Endothelial cell of umbilical vein (primary cell): ENCODE measurements around the gene OR2A25. TPM values are rescaled to one million over a fixed set of nuclear protein-coding genes. Genes with fewer than 3 reads are reported as not detected.

Experiments
- BruUV-seq: library from RNA; stranded (reverse); fragments of 400-500 nt; replicated peaks from 2 replicates; lab custom pipeline; 2021; lab: Mats Ljungman, UMichigan
- CTCF ChIA-PET: fragments of 300-600, 350-600 bp; sonication (Branson Sonifier 250); formaldehyde crosslinking; loops from one replicate; lab custom pipeline; 2021; ENCODE audit warnings: antibody characterized with exemption, inconsistent platforms; lab: Charles Lee
- POLR2A ChIA-PET: fragments of 300-600, 350-600 bp; sonication (Branson Sonifier 250); formaldehyde crosslinking; loops from one replicate; lab custom pipeline; 2021; ENCODE audit warnings: antibody characterized with exemption, inconsistent platforms; lab: Charles Lee
- DNase-seq: peaks from one replicate; pipeline ENCODE4 v3.0.0-alpha.2; 2011; ENCODE audit warnings: low read depth, low spot score
- FAIRE-seq: peaks from 2 replicates; lab custom pipeline; 2011; peaks lifted over from hg19 to GRCh38; lab: Jason Lieb, UNC
- H2AFZ ChIP-seq: 2 replicates; pipeline ENCODE4 v1.6.0; 2012; ENCODE audit warnings: low read depth, low read length, control low read depth, inconsistent platforms
- H3K27ac ChIP-seq: 2 replicates; pipeline ENCODE4 v1.5.1; 2011; ENCODE audit warnings: low read depth, mild to moderate bottlenecking, control low read depth, low read length, moderate library complexity; ENCODE audit not compliant: insufficient read depth
- H3K27me3 ChIP-seq, 2 experiments: 2 replicates each; pipeline versions ENCODE4 v1.6.0 to v1.6.1; 2011; ENCODE audit warnings: low read length in 2 of 2, mixed read lengths in 1 of 2; ENCODE audit not compliant: control insufficient read depth in 2 of 2, insufficient read depth in 2 of 2
- H3K36me3 ChIP-seq, 2 experiments: 2 replicates in 1 of 2; 3 replicates in 1 of 2; pipeline ENCODE4 v1.5.1; 2011; ENCODE audit warnings: low read length in 2 of 2, mild to moderate bottlenecking in 1 of 2, moderate library complexity in 1 of 2; ENCODE audit not compliant: control insufficient read depth in 2 of 2, insufficient read depth in 2 of 2; ENCODE audit errors: extremely low read depth in 1 of 2
- H3K4me1 ChIP-seq: 3 replicates; pipeline ENCODE4 v1.5.1; 2011; ENCODE audit warnings: mild to moderate bottlenecking, low read length; ENCODE audit not compliant: control insufficient read depth, insufficient read depth; ENCODE audit errors: extremely low read depth
- H3K4me2 ChIP-seq: 2 replicates; pipeline ENCODE4 v1.6.1; 2011; ENCODE audit warnings: low read length, control low read depth, mixed read lengths; ENCODE audit not compliant: insufficient read depth
- H3K4me3 ChIP-seq, 3 experiments: fragments of 200-600 bp in 1 of 3; sonication (generic), shearing (Covaris generic) in 1 of 3; replicated peaks in 1 of 3; 2 replicates each; pipeline ENCODE4 v1.5.1; 2011 to 2016; ENCODE audit warnings: control low read depth in 3 of 3, low read length in 3 of 3, mild to moderate bottlenecking in 2 of 3, inconsistent platforms in 1 of 3, low read depth in 1 of 3, moderate library complexity in 1 of 3; ENCODE audit not compliant: insufficient read depth in 1 of 3
- H3K79me2 ChIP-seq: 2 replicates; pipeline ENCODE4 v1.6.0; 2012; ENCODE audit warnings: low read length, inconsistent platforms; ENCODE audit not compliant: control insufficient read depth, insufficient read depth
- H3K9ac ChIP-seq: replicated peaks from 2 replicates; pipeline ENCODE3; 2011; ENCODE audit warnings: low read length, control low read depth; ENCODE audit not compliant: insufficient read depth; ENCODE audit errors: extremely low read depth
- H3K9me1 ChIP-seq: replicated peaks from 3 replicates; pipeline ENCODE4 v1.6.0; 2011; ENCODE audit warnings: mild to moderate bottlenecking, low read length; ENCODE audit not compliant: control insufficient read depth, insufficient read depth; ENCODE audit errors: extremely low read depth
- H3K9me3 ChIP-seq: replicated peaks from 2 replicates; pipeline ENCODE4 v1.5.1; 2012; ENCODE audit warnings: low read length, inconsistent platforms; ENCODE audit not compliant: control insufficient read depth, insufficient read depth
- H4K20me1 ChIP-seq: replicated peaks from 2 replicates; pipeline ENCODE3; 2011; ENCODE audit warnings: mild to moderate bottlenecking, low read length; ENCODE audit not compliant: control insufficient read depth, insufficient read depth; ENCODE audit errors: extremely low read depth
- CTCF ChIP-seq, 2 donors: IDR thresholded peaks; 1 replicate in 1 of 2; 2 replicates in 1 of 2; pipeline ENCODE4 v1.5.1; 2011; ENCODE audit warnings: low read length in 2 of 2, mild to moderate bottlenecking in 2 of 2, moderate library complexity in 2 of 2, control low read depth in 1 of 2, inconsistent platforms in 1 of 2, low read depth in 1 of 2; ENCODE audit not compliant: insufficient read depth in 1 of 2; ENCODE audit errors: extremely low read depth in 1 of 2
- EZH2 ChIP-seq: IDR thresholded peaks from 2 replicates; pipeline ENCODE4 v1.6.1; 2012; ENCODE audit warnings: borderline replicate concordance, low read depth, mild to moderate bottlenecking, moderate library complexity, low read length, inconsistent platforms; ENCODE audit not compliant: severe bottlenecking
- FOS ChIP-seq: IDR thresholded peaks from 2 replicates; pipeline ENCODE4 v1.6.1; 2011; ENCODE audit warnings: mild to moderate bottlenecking, low read length, moderate library complexity, borderline replicate concordance; ENCODE audit not compliant: insufficient read depth
- JUN ChIP-seq: IDR thresholded peaks from 2 replicates; pipeline ENCODE4 v1.6.1; 2011; ENCODE audit warnings: borderline replicate concordance, low read depth; ENCODE audit not compliant: insufficient read length, insufficient read depth
- dilution Hi-C: fragments of 300-500 bp; cut with MboI; formaldehyde crosslinking; loops from one replicate; pipeline ENCODE4 v1.15.0; 2019; ENCODE audit warnings: low sequenced_read_pairs; ENCODE audit not compliant: extremely low pct_ligation_motif_present
- intact Hi-C: fragments of 100-400 bp; cut with micrococcal nuclease; formaldehyde crosslinking; loops from one replicate; pipeline ENCODE4 v1.10.0; 2022
- polyA plus RNA-seq, 4 experiments: library from polyadenylated mRNA; depleted of rRNA in 3 of 4; stranded (reverse) in 3 of 4; unstranded in 1 of 4; fragments of >200 nt; gene quantifications; 2 replicates each; pipeline versions ENCODE4 v1.2.1 to v1.2.3, GENCODE V29; 2011 to 2012; ENCODE audit warnings: missing spikeins in 1 of 4
- total RNA-seq: library from RNA; stranded (reverse); gene quantifications from 2 replicates; pipeline ENCODE4 v1.2.3, GENCODE V29; 2021

OR2A25 gene
- total and polyA plus RNA-seq, 2 donors (not counting 3 experiments of a cell fraction or from before 2014, with no cell fraction given), result not detected

- Histone ChIP-seq H3K79me2 (no peaks in the 10 kb centered on the region), H2AFZ (no peak overlapping the region), H4K20me1 (no peaks in the 10 kb centered on the region), H3K4me2 (no peak overlapping the region), H3K4me1 (no peaks in the 10 kb centered on the region), H3K4me3 (no peak overlapping the region), H3K9ac (no peak overlapping the region), H3K9me3 (no peaks in the 10 kb centered on the region), H3K27ac (no peak overlapping the region), H3K36me3 (no peaks in the 10 kb centered on the region), H3K27me3 (peaks cover 0 to 2% of the 10 kb centered on the region in 2 experiments), H3K9me1 (no peaks in the 10 kb centered on the region)
- FAIRE-seq (no peak), DNase-seq (no peak)
- CTCF ChIA-PET, result interaction anchor here (1.7 kb wide), 1 partner anchor 70 kb away, joined by 4 read pairs; no protein-coding TSS in a partner anchor
- no peak for TF ChIP-seq EZH2
- TF ChIP-seq FOS, result peak; percentile 13
- intact Hi-C loops (no loop called here), dilution Hi-C loops (no loop called here)
- BruUV-seq, result no TSS peak
- POLR2A ChIA-PET, result no interaction called here
Measured at GRCh38 chr7:144057954-144058353, 11.7 kb upstream of the OR2A25 start.

- no peak overlapping the region for H2AFZ ChIP-seq
- DNase-seq (no peak), FAIRE-seq (no peak)
- ChIA-PET CTCF (interaction anchor here (1.5 to 1.7 kb wide), 3 partner anchors 9 to 64 kb away, joined by 3 to 6 read pairs (median 3); no protein-coding TSS in a partner anchor), POLR2A (no interaction called here)
- H3K9me3 ChIP-seq, result no peaks in the 10 kb centered on the region
- H3K27me3 ChIP-seq, result no peaks in the 10 kb centered on the region
- dilution Hi-C loops, result no loop called here
- H3K4me2 ChIP-seq, result no peak overlapping the region
- BruUV-seq, result no TSS peak
- no peaks in the 10 kb centered on the region for H4K20me1 ChIP-seq
- no peaks in the 10 kb centered on the region for H3K4me1 ChIP-seq
- no peak overlapping the region for H3K4me3 ChIP-seq
- H3K27ac ChIP-seq, result no peak overlapping the region
- H3K36me3 ChIP-seq, result no peaks in the 10 kb centered on the region
- TF ChIP-seq CTCF (IDR thresholded peaks at IDR 0.05; ENCODE audit: extremely low read depth in 1 of 2, insufficient read depth in 1 of 2, low read depth in 1 of 2, low read length in 2 of 2) (peak in 1 of 2 donors; percentile 17), JUN (no peak)
- no peaks in the 10 kb centered on the region for H3K79me2 ChIP-seq
- intact Hi-C loops, result no loop called here
- H3K9me1 ChIP-seq, result no peaks in the 10 kb centered on the region
- no peak overlapping the region for H3K9ac ChIP-seq
Measured at GRCh38 chr7:144063710-144064109, 5.9 kb upstream of the OR2A25 start.
